GM12878 (cell line): ENCODE measurements around the gene CCDC82. TPM values are rescaled to one million over a fixed set of nuclear protein-coding genes. Genes with fewer than 3 reads are reported as not detected.

Experiments used
- ATAC-seq: fragments of 200-7000 bp; cut with Tn5 transposase; 3 replicates; pipeline ENCODE4 v1.9.1; 2020; ENCODE audit warnings: mild to moderate bottlenecking, moderate library complexity
- BruUV-seq: library from RNA; stranded (reverse); fragments of 400-500 nt; replicated peaks from 2 replicates; lab custom pipeline; 2021; lab: Mats Ljungman, UMichigan
- CTCF ChIA-PET: fragments of 300-600 bp; sonication (Branson Sonifier 250); formaldehyde crosslinking; extraction: SDS; loops from one replicate; lab custom pipeline; 2021; ENCODE audit warnings: inconsistent platforms; lab: Yijun Ruan, JAX
- POLR2A ChIA-PET: fragments of 350-600 bp; formaldehyde crosslinking; extraction: SDS; loops from one replicate; lab custom pipeline; 2021; ENCODE audit warnings: inconsistent platforms; lab: Charles Lee
- RAD21 ChIA-PET: fragments of 300-600 bp; sonication (Branson Sonifier 250); formaldehyde crosslinking; loops from one replicate; lab custom pipeline; 2023; ENCODE audit warnings: antibody characterized with exemption; ENCODE audit not compliant: unreplicated experiment; lab: Charles Lee
- SMC1A ChIA-PET: fragments of 300-600 bp; sonication (Branson Sonifier 250); formaldehyde crosslinking; loops from one replicate; lab custom pipeline; 2023; ENCODE audit not compliant: unreplicated experiment, uncharacterized antibody; lab: Charles Lee
- DNase-seq: peaks from one replicate; pipeline ENCODE4 v3.0.0-alpha.2; 2011; ENCODE audit warnings: low read depth, low spot score
- FAIRE-seq: peaks from 3 replicates; lab custom pipeline; 2011; peaks lifted over from hg19 to GRCh38; lab: Jason Lieb, UNC
- H2AFZ ChIP-seq: 2 replicates; pipeline ENCODE4 v1.6.0; 2011; ENCODE audit warnings: low read depth, low read length, control low read depth; ENCODE audit not compliant: control insufficient read depth
- H3K27ac ChIP-seq: 2 replicates; pipeline ENCODE4 v1.5.1; 2011; ENCODE audit warnings: control low read depth; ENCODE audit not compliant: control insufficient read depth, insufficient read depth
- H3K27me3 ChIP-seq, 2 experiments: replicated peaks in 1 of 2; 2 replicates each; pipeline versions ENCODE4 v1.6.0 to v1.6.1; 2011; ENCODE audit warnings: low read length in 1 of 2; ENCODE audit not compliant: control insufficient read depth in 2 of 2, insufficient read depth in 2 of 2
- H3K36me3 ChIP-seq, 2 experiments: 2 replicates each; pipeline ENCODE4 v1.5.1; 2011; ENCODE audit warnings: low read length in 1 of 2; ENCODE audit not compliant: control insufficient read depth in 2 of 2, insufficient read depth in 2 of 2
- H3K4me1 ChIP-seq: 2 replicates; pipeline ENCODE4 v1.6.1; 2011; ENCODE audit warnings: mild to moderate bottlenecking, low read length, moderate library complexity, mixed read lengths; ENCODE audit not compliant: control insufficient read depth, insufficient read depth
- H3K4me2 ChIP-seq: 2 replicates; pipeline ENCODE4 v1.6.0; 2011; ENCODE audit warnings: control low read depth; ENCODE audit not compliant: control insufficient read depth, insufficient read depth
- H3K4me3 ChIP-seq: fragments of 200-600 bp; sonication (generic); 2 replicates; pipeline ENCODE4 v1.5.1; 2016
- H3K79me2 ChIP-seq: 2 replicates; pipeline ENCODE4 v1.6.0; 2011; ENCODE audit warnings: low read length; ENCODE audit not compliant: control insufficient read depth, insufficient read depth
- H3K9ac ChIP-seq: 2 replicates; pipeline ENCODE4 v1.8.0; 2011; ENCODE audit warnings: low read length, control low read depth, mixed read lengths; ENCODE audit not compliant: control insufficient read depth, insufficient read depth
- H3K9me3 ChIP-seq: replicated peaks from 3 replicates; pipeline ENCODE4 v1.5.1; 2011; ENCODE audit warnings: mild to moderate bottlenecking, low read length; ENCODE audit not compliant: control insufficient read depth, insufficient read depth
- H4K20me1 ChIP-seq: 2 replicates; pipeline ENCODE4 v1.6.0; 2011; ENCODE audit not compliant: control insufficient read depth, insufficient read depth
- GABPA ChIP-seq: IDR thresholded peaks from 2 replicates; pipeline ENCODE4 v1.6.1; 2014; ENCODE audit warnings: antibody characterized with exemption, low read depth, mild to moderate bottlenecking, inconsistent platforms
- WGBS: methylation state at CpG from one replicate; pipeline ENCODE4 v1.1.6; 2016; ENCODE audit warnings: low lambda C conversion rate; ENCODE audit not compliant: insufficient replicate concordance, insufficient coverage; ENCODE audit errors: missing lambda C conversion rate; 5-methylcytosine and 5-hydroxymethylcytosine counted together
- in situ Hi-C: fragments of 300-500 bp; cut with MboI; formaldehyde crosslinking; loops from 9 replicates; pipeline ENCODE4 v1.14.3; 2018; ENCODE audit warnings: mixed read lengths
- intact Hi-C: fragments of 100-400 bp; cut with micrococcal nuclease; formaldehyde crosslinking; loops from one replicate; pipeline ENCODE4 v1.14.2; 2022; ENCODE audit not compliant: unreplicated experiment
- polyA plus RNA-seq, 11 experiments: library from polyadenylated mRNA; depleted of rRNA in 4 of 11; unstranded in 6 of 11; stranded (reverse) in 5 of 11; fragments of >200 nt; fragmentation: Nextera tagmentation in 4 of 11; fragmentation: Illumina TruSeq in 1 of 11; extraction: Ambion mirVana in 4 of 11; extraction: Trizol in 1 of 11; gene quantifications; 1 replicate in 1 of 11; 2 replicates in 10 of 11; pipeline versions ENCODE4 v1.2.1 to v1.2.3, GENCODE V29; 2011 to 2016; ENCODE audit warnings: inconsistent platforms in 2 of 11, missing spikeins in 2 of 11, low read depth in 1 of 11
- total RNA-seq, 4 experiments: library from RNA; depleted of rRNA in 3 of 4; stranded (reverse); fragments of >200 nt in 3 of 4; fragmentation: Illumina TruSeq in 1 of 4; extraction: Trizol in 1 of 4; gene quantifications; 2 replicates each; pipeline versions ENCODE4 v1.2.1 to v1.2.3, GENCODE V29; 2013 to 2021
- TF ChIP-seq, protein P1 (sequence below): fragments of 450-650 bp; formaldehyde crosslinking; IDR thresholded peaks from 2 replicates; pipeline ENCODE4 v1.5.0; 2022; ENCODE audit warnings: mild to moderate bottlenecking, missing genetic modification characterization

CCDC82 gene
- total and polyA plus RNA-seq, 10 of the 15 experiments (the other 5 are each of a cell fraction or from before 2014, with no cell fraction given), result 15.2 to 62.4 (median 28.8) TPM

DNA sequence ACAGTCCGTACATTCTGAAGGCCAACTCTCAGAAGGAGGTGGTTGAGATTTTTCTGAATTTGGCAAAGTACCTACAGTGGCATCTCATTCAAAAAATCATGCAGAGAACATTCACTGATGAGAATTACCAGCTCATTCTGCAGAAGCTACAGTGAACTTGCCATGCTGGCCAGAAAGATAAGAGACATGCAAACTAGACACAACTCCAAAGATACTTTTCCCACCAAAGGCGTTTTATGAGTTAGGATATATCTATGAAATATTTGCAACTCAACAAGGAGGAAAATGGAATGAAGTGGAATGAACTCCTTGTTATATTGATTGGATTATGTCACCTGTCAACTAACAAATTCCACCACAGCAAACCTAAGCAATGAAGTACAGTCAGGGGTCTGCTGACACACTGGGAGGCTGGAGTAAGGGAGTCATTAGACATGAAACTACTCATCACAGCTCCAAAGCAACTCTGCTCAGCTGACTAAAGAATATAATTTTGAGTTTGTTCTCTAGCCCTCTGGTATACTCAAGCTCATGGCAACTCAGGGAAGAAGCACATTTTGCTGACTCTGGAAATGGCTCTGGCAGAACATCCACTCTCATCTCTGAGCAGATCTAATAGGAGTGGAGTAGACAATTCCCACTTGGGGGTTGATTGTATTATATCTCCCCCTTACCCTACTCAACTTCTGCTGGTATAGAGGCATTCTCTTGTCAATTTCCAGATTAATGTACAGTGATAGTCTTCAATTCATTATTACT lies 69.6 kb downstream of the CCDC82 start:
- BruUV-seq, result no TSS peak
- RAD21 ChIA-PET, result interaction anchor here (1.2 to 1.4 kb wide), 2 partner anchors 15 to 23 kb away, joined by 4 read pairs; partner anchors contain the start of gene MAML2
- DNase-seq (no peak), FAIRE-seq (no peak), ATAC-seq (no peak)
- WGBS, result 87% methylated on average over 2 of the region's 2 CpGs
- Histone ChIP-seq H3K9ac (no peak overlapping the region), H3K4me2 (no peak overlapping the region), H4K20me1 (no peaks in the 10 kb centered on the region; the same call in 1 of the 2 replicates), H3K4me1 (peaks cover 12% of the 10 kb centered on the region; the same call in 1 of the 2 replicates), H3K27me3 (no peaks in the 10 kb centered on the region), H2AFZ (no peak overlapping the region), H3K4me3 (no peak overlapping the region), H3K27ac (no peak overlapping the region), H3K79me2 (peaks cover 72% of the 10 kb centered on the region), H3K9me3 (no peaks in the 10 kb centered on the region), H3K36me3 (peaks cover 0 to 2% of the 10 kb centered on the region in 2 experiments; a peak in 2 of 4 replicates)
- CTCF ChIA-PET, result interaction anchor here (1.3 to 1.9 kb wide), 2 partner anchors 12 to 23 kb away, joined by 5 to 7 read pairs; partner anchors contain the start of gene MAML2
- in situ Hi-C loops, result no loop called here
- SMC1A ChIA-PET, result interaction anchor here (0.7 to 3.1 kb wide), 9 partner anchors 8 to 140 kb away, joined by 3 to 15 read pairs (median 5); partner anchors contain the start of gene MAML2
- TF ChIP-seq, protein P1, sequence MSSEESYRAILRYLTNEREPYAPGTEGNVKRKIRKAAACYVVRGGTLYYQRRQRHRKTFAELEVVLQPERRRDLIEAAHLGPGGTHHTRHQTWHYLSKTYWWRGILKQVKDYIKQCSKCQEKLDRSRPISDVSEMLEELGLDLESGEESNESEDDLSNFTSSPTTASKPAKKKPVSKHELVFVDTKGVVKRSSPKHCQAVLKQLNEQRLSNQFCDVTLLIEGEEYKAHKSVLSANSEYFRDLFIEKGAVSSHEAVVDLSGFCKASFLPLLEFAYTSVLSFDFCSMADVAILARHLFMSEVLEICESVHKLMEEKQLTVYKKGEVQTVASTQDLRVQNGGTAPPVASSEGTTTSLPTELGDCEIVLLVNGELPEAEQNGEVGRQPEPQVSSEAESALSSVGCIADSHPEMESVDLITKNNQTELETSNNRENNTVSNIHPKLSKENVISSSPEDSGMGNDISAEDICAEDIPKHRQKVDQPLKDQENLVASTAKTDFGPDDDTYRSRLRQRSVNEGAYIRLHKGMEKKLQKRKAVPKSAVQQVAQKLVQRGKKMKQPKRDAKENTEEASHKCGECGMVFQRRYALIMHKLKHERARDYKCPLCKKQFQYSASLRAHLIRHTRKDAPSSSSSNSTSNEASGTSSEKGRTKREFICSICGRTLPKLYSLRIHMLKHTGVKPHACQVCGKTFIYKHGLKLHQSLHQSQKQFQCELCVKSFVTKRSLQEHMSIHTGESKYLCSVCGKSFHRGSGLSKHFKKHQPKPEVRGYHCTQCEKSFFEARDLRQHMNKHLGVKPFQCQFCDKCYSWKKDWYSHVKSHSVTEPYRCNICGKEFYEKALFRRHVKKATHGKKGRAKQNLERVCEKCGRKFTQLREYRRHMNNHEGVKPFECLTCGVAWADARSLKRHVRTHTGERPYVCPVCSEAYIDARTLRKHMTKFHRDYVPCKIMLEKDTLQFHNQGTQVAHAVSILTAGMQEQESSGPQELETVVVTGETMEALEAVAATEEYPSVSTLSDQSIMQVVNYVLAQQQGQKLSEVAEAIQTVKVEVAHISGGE (CRISPR knock-in tag), result no peak
- no peak for TF ChIP-seq GABPA
- POLR2A ChIA-PET, result no interaction called here
- intact Hi-C loops, result no loop called here
